Sigmoid colon (tissue), 4 donors: ENCODE measurements around the gene THOC6.

Experiments
- CTCF ChIP-seq, 4 experiments: fragments of 450-650 bp in 3 of 4; fragments of 200-600 bp in 1 of 4; IDR thresholded peaks; one replicate each; pipeline ENCODE4 v1.5.1; 2016 to 2019; ENCODE audit warnings: antibody characterized with exemption in 4 of 4, mild to moderate bottlenecking in 3 of 4, moderate library complexity in 2 of 4
- EP300 ChIP-seq, 4 donors: sonication (generic); formaldehyde crosslinking; IDR thresholded peaks; one replicate each; pipeline ENCODE4 v1.6.1; 2017; ENCODE audit warnings: antibody characterized with exemption in 4 of 4
- POLR2A ChIP-seq, 2 donors: fragments of 450-650 bp; IDR thresholded peaks; one replicate each; pipeline ENCODE4 v1.6.1; 2016; ENCODE audit warnings: antibody characterized with exemption in 2 of 2, mild to moderate bottlenecking in 2 of 2, moderate library complexity in 2 of 2

DNA sequence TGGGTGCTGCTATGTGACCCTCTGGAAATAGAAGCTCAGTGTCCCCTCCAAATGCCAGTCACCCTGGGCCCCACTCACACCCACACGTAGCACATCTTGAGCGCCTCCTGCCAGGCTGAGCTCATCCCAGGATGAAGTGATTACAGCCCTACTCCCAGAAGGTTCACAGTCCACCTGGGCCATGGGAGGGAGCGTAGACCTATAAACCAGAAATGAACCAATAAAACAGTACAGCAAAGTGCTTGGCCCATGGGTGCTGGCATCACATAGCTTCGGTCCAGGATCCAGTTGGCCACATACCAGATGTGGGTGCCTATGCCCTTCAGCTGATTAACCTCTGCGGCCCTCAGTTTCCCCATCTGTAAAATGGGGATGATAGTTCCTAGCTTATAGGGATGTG lies 15.1 kb downstream of the THOC6 start:
- TF ChIP-seq CTCF (IDR thresholded peaks at IDR 0.05) (no peak), POLR2A (IDR thresholded peaks at IDR 0.05) (no peak), EP300 (IDR thresholded peaks at IDR 0.05) (no peak)
